Fibroblast of the aortic adventitia (primary cell): ENCODE results near the gene IGLON5. TPM values are rescaled to one million over a fixed set of nuclear protein-coding genes. Genes with fewer than 3 reads are reported as not detected.

Experiments used
- DNase-seq: peaks from one replicate; pipeline ENCODE4 v3.0.0-alpha.2; 2010; ENCODE audit warnings: low read depth
- H3K4me3 ChIP-seq: 2 replicates; pipeline ENCODE4 v1.5.1; 2011; ENCODE audit warnings: low read depth, mild to moderate bottlenecking, control low read depth, low read length, moderate library complexity
- CTCF ChIP-seq: IDR thresholded peaks from 2 replicates; pipeline ENCODE4 v1.5.1; 2011; ENCODE audit warnings: mild to moderate bottlenecking, low read length, control low read depth, inconsistent platforms; ENCODE audit not compliant: insufficient read depth
- total RNA-seq: library from RNA; depleted of rRNA; stranded (reverse); fragments of >200 nt; gene quantifications from 2 replicates; pipeline ENCODE4 v1.2.3, GENCODE V29; 2012; ENCODE audit warnings: low replicate concordance

IGLON5 gene
- total RNA-seq, 1 donor = not detected

- no peak for DNase-seq
- no peak for TF ChIP-seq CTCF
- no peak overlapping the region for H3K4me3 ChIP-seq
Measured at GRCh38 chr19:51352783-51353360, 41.4 kb downstream of the IGLON5 start.

GRCh38 chr19:51354103-51354741 is 42.8 kb downstream of the IGLON5 start:
- no peak overlapping the region for H3K4me3 ChIP-seq
- DNase-seq = no peak
- no peak for TF ChIP-seq CTCF

- DNase-seq = no peak
- H3K4me3 ChIP-seq = no peak overlapping the region
Measured at GRCh38 chr19:51354742-51355148, 43.3 kb downstream of the IGLON5 start.

GRCh38 chr19:51356159-51356801 is 44.8 kb downstream of the IGLON5 start:
- no peak for DNase-seq
- TF ChIP-seq CTCF = no peak
- H3K4me3 ChIP-seq = no peak overlapping the region

More at GRCh38 chr19:51354742-51355148, 43.3 kb downstream of the IGLON5 start:
- no peak for TF ChIP-seq CTCF

GRCh38 chr19:51357952-51358351 is 46.5 kb downstream of the IGLON5 start:
- TF ChIP-seq CTCF = no peak
- no peak for DNase-seq
- H3K4me3 ChIP-seq = no peak overlapping the region

GRCh38 chr19:51359294-51359693 is 47.9 kb downstream of the IGLON5 start:
- DNase-seq = peak; percentile 91
- H3K4me3 ChIP-seq = no peak overlapping the region

More at GRCh38 chr19:51359294-51359693, 47.9 kb downstream of the IGLON5 start:
- no peak for TF ChIP-seq CTCF
